Liver (tissue), 9 donors: ENCODE results near the gene PSMA1. TPM values are rescaled to one million over a fixed set of nuclear protein-coding genes. Genes with fewer than 3 reads are reported as not detected.

Experiments used
- DNase-seq: peaks from one replicate; pipeline ENCODE4 v3.0.0-alpha.2; 2017; ENCODE audit warnings: low spot score
- H3K27ac ChIP-seq, 2 donors: one replicate each; pipeline ENCODE4 v1.7.0; 2013; ENCODE audit warnings: inconsistent platforms in 2 of 2, low read length in 2 of 2, control low read depth in 1 of 2, low read depth in 1 of 2, mild to moderate bottlenecking in 1 of 2
- H3K27me3 ChIP-seq, 4 donors: one replicate each; pipeline versions ENCODE4 v1.6.1 to v1.7.0; 2013; ENCODE audit warnings: low read length in 3 of 4, inconsistent platforms in 1 of 4, mild to moderate bottlenecking in 1 of 4, moderate library complexity in 1 of 4; ENCODE audit not compliant: control insufficient read depth in 4 of 4, insufficient read depth in 4 of 4
- H3K36me3 ChIP-seq, 4 donors: one replicate each; pipeline versions ENCODE4 v1.6.1 to v1.7.0; 2013; ENCODE audit warnings: low read length in 3 of 4, mild to moderate bottlenecking in 3 of 4, low read depth in 1 of 4, moderate library complexity in 1 of 4; ENCODE audit not compliant: control insufficient read depth in 4 of 4, insufficient read depth in 3 of 4
- H3K4me1 ChIP-seq, 4 donors: one replicate each; pipeline versions ENCODE4 v1.6.1 to v1.7.0; 2013; ENCODE audit warnings: low read length in 3 of 4, mild to moderate bottlenecking in 3 of 4, moderate library complexity in 1 of 4; ENCODE audit not compliant: control insufficient read depth in 4 of 4, insufficient read depth in 4 of 4
- H3K4me3 ChIP-seq, 3 donors: one replicate each; pipeline versions ENCODE4 v1.6.1 to v1.7.0; 2013; ENCODE audit warnings: low read length in 3 of 3, control low read depth in 1 of 3, low read depth in 1 of 3, mild to moderate bottlenecking in 1 of 3
- H3K9ac ChIP-seq, 2 donors: one replicate each; pipeline ENCODE4 v1.7.0; 2013; ENCODE audit warnings: low read length in 2 of 2, mild to moderate bottlenecking in 2 of 2, moderate library complexity in 2 of 2, control low read depth in 1 of 2, low read depth in 1 of 2
- H3K9me3 ChIP-seq, 4 donors: one replicate each; pipeline versions ENCODE4 v1.6.1 to v1.7.0; 2013; ENCODE audit warnings: low read length in 3 of 4; ENCODE audit not compliant: control insufficient read depth in 4 of 4
- ATF3 ChIP-seq: IDR thresholded peaks from 2 replicates; pipeline ENCODE4 v1.6.1; 2016; ENCODE audit warnings: antibody characterized with exemption
- CTCF ChIP-seq: fragments of 150-350 bp; IDR thresholded peaks from 2 replicates; pipeline ENCODE4 v1.5.1; 2017; ENCODE audit warnings: improper control_type of control experiment, low read depth, low read length; ENCODE audit not compliant: missing input control
- EGR1 ChIP-seq, 2 donors: IDR thresholded peaks; 2 replicates each; pipeline ENCODE4 v1.6.1; 2016 to 2018; ENCODE audit warnings: antibody characterized with exemption in 2 of 2, low read depth in 2 of 2
- FOXA1 ChIP-seq: IDR thresholded peaks from 2 replicates; pipeline ENCODE4 v1.6.1; 2016; ENCODE audit warnings: antibody characterized with exemption
- FOXA2 ChIP-seq: IDR thresholded peaks from 2 replicates; pipeline ENCODE4 v1.6.1; 2016; ENCODE audit warnings: antibody characterized with exemption
- GABPA ChIP-seq, 2 donors: IDR thresholded peaks in 1 of 2; conservative IDR thresholded peaks in 1 of 2; 2 replicates each; pipeline ENCODE4 v1.6.1; 2016; ENCODE audit warnings: antibody characterized with exemption in 2 of 2, mild to moderate bottlenecking in 1 of 2, moderate library complexity in 1 of 2
- HNF4A ChIP-seq, 2 donors: conservative IDR thresholded peaks; 2 replicates each; pipeline ENCODE4 v1.6.1; 2016; ENCODE audit warnings: antibody characterized with exemption in 2 of 2, mild to moderate bottlenecking in 2 of 2
- HNF4G ChIP-seq: IDR thresholded peaks from 2 replicates; pipeline ENCODE4 v1.6.1; 2016; ENCODE audit warnings: antibody characterized with exemption
- JUND ChIP-seq, 2 donors: IDR thresholded peaks; 2 replicates each; pipeline ENCODE4 v1.6.1; 2016; ENCODE audit warnings: antibody characterized with exemption in 2 of 2
- MAX ChIP-seq: IDR thresholded peaks from 2 replicates; pipeline ENCODE4 v1.6.1; 2016; ENCODE audit warnings: antibody characterized with exemption
- NR2F2 ChIP-seq: IDR thresholded peaks from 2 replicates; pipeline ENCODE4 v1.6.1; 2016; ENCODE audit warnings: antibody characterized with exemption
- RAD21 ChIP-seq, 2 donors: IDR thresholded peaks; 2 replicates each; pipeline ENCODE4 v1.6.1; 2016; ENCODE audit warnings: antibody characterized with exemption in 2 of 2, mild to moderate bottlenecking in 2 of 2
- REST ChIP-seq: IDR thresholded peaks from 2 replicates; pipeline ENCODE4 v1.6.1; 2016; ENCODE audit warnings: antibody characterized with exemption, mild to moderate bottlenecking
- RXRA ChIP-seq, 2 donors: IDR thresholded peaks; 2 replicates each; pipeline ENCODE4 v1.6.1; 2017 to 2018; ENCODE audit warnings: antibody characterized with exemption in 2 of 2, mild to moderate bottlenecking in 1 of 2
- SP1 ChIP-seq: IDR thresholded peaks from 2 replicates; pipeline ENCODE4 v1.6.1; 2018; ENCODE audit warnings: antibody characterized with exemption, mild to moderate bottlenecking
- TAF1 ChIP-seq: conservative IDR thresholded peaks from 2 replicates; pipeline ENCODE4 v1.6.1; 2016; ENCODE audit warnings: antibody characterized with exemption, mild to moderate bottlenecking
- YY1 ChIP-seq: IDR thresholded peaks from 2 replicates; pipeline ENCODE4 v1.6.1; 2016; ENCODE audit warnings: antibody characterized with exemption, mild to moderate bottlenecking
- ZBTB33 ChIP-seq: IDR thresholded peaks from 2 replicates; pipeline ENCODE4 v1.6.1; 2016; ENCODE audit warnings: antibody characterized with exemption
- polyA plus RNA-seq, 2 donors: library from polyadenylated mRNA; stranded (reverse) in 1 of 2; unstranded in 1 of 2; fragments of 200-250 nt in 1 of 2; fragments of >200 nt in 1 of 2; fragmentation: Nextera tagmentation in 1 of 2; extraction: Ambion mirVana in 1 of 2; gene quantifications; one replicate each; pipeline versions ENCODE4 v1.2.1 to v1.2.3, GENCODE V29; 2013 to 2015
- total RNA-seq, 2 donors: library from RNA; depleted of rRNA; stranded (reverse); fragments of >200 nt; gene quantifications; one replicate each; pipeline ENCODE4 v1.2.3, GENCODE V29; 2014
- donor health status: healthy.
- donor health status: healthy.
- donor health status: healthy.
- donor health status: healthy.
- donor health status: healthy.

The PSMA1 gene
- total and polyA plus RNA-seq, 4 donors, result 76.5 to 191 (median 84.7) TPM

- no peak for DNase-seq
- Histone ChIP-seq H3K4me3 (no peak overlapping the region), H3K27me3 (no peaks in the 10 kb centered on the region), H3K9me3 (no peaks in the 10 kb centered on the region), H3K4me1 (no peaks in the 10 kb centered on the region), H3K27ac (no peak overlapping the region), H3K36me3 (peaks cover 22 to 81% (median 71%) of the 10 kb centered on the region in 4 donors), H3K9ac (no peak overlapping the region)
- TF ChIP-seq MAX, result no peak
- no peak for TF ChIP-seq REST
- TF ChIP-seq EGR1 (IDR thresholded peaks at IDR 0.05; ENCODE audit: low read depth in 2 of 2), result no peak
- no peak for TF ChIP-seq JUND (IDR thresholded peaks at IDR 0.05)
- TF ChIP-seq FOXA1, result no peak
- TF ChIP-seq TAF1, result no peak
- TF ChIP-seq ATF3, result no peak
- no peak for TF ChIP-seq RAD21 (IDR thresholded peaks at IDR 0.05)
- TF ChIP-seq YY1, result no peak
- TF ChIP-seq HNF4A (conservative IDR thresholded peaks at IDR 0.05), result no peak
- TF ChIP-seq HNF4G, result no peak
- TF ChIP-seq GABPA (IDR thresholded peaks at IDR 0.05 in 1 of 2, conservative IDR thresholded peaks at IDR 0.05 in 1 of 2), result no peak
- no peak for TF ChIP-seq SP1
- no peak for TF ChIP-seq RXRA (IDR thresholded peaks at IDR 0.05)
- no peak for TF ChIP-seq NR2F2
- TF ChIP-seq FOXA2, result no peak
- TF ChIP-seq CTCF, result no peak
- no peak for TF ChIP-seq ZBTB33
Observed at GRCh38 chr11:14460147-14460546, 60.0 kb downstream of the PSMA1 start.
